GM23338 (cell line): Measurements from ENCODE around the gene NSD1. TPM values are rescaled to one million over a fixed set of nuclear protein-coding genes. Genes with fewer than 3 reads are reported as not detected.
A peak's percentile ranks its signal among the peaks of the same experiment; 100 is the strongest.

Experiments used
- ATAC-seq: fragments of 200-7000 bp; cut with Tn5 transposase; 3 replicates; pipeline ENCODE4 v1.9.1; 2020
- DNase-seq: peaks from one replicate; pipeline ENCODE4 v3.0.0-alpha.2; 2015; ENCODE audit warnings: low spot score
- H2AFZ ChIP-seq: fragments of 200-600 bp; sonication (generic); 2 replicates; pipeline ENCODE4 v1.8.0; 2016; ENCODE audit warnings: antibody characterized with exemption, mild to moderate bottlenecking, moderate library complexity
- H3F3A ChIP-seq: fragments of 200-600 bp; sonication (generic); replicated peaks from 2 replicates; pipeline ENCODE4 v1.8.0; 2017; ENCODE audit warnings: antibody characterized with exemption, mixed run types, low read depth
- H3K27ac ChIP-seq: fragments of 200-600 bp; sonication (generic); 2 replicates; pipeline ENCODE4 v1.6.1; 2016; ENCODE audit warnings: low read depth
- H3K27me3 ChIP-seq: fragments of 200-600 bp; sonication (generic); 2 replicates; pipeline ENCODE4 v1.8.0; 2016; ENCODE audit warnings: mild to moderate bottlenecking, mixed run types, moderate library complexity; ENCODE audit not compliant: insufficient read depth
- H3K36me3 ChIP-seq: fragments of 200-600 bp; sonication (generic); 2 replicates; pipeline ENCODE4 v1.8.0; 2016; ENCODE audit warnings: mild to moderate bottlenecking; ENCODE audit not compliant: insufficient read depth
- H3K4me1 ChIP-seq: fragments of 200-600 bp; sonication (generic); 2 replicates; pipeline ENCODE4 v1.8.0; 2016; ENCODE audit warnings: mild to moderate bottlenecking, moderate library complexity; ENCODE audit not compliant: insufficient read depth
- H3K4me2 ChIP-seq: fragments of 200-600 bp; sonication (generic); 2 replicates; pipeline ENCODE4 v1.7.1; 2017; ENCODE audit warnings: mixed run types
- H3K4me3 ChIP-seq: fragments of 200-600 bp; sonication (generic); 2 replicates; pipeline ENCODE4 v1.6.1; 2016; ENCODE audit warnings: mixed run types
- H3K79me2 ChIP-seq: fragments of 200-600 bp; sonication (generic); replicated peaks from 2 replicates; pipeline ENCODE4 v1.8.0; 2017; ENCODE audit warnings: mild to moderate bottlenecking; ENCODE audit not compliant: insufficient read depth
- H3K9me2 ChIP-seq: fragments of 200-600 bp; sonication (generic); 2 replicates; pipeline ENCODE4 v1.8.0; 2017; ENCODE audit not compliant: insufficient read depth
- H4K20me1 ChIP-seq: fragments of 200-600 bp; sonication (generic); replicated peaks from 2 replicates; pipeline ENCODE4 v1.8.0; 2017; ENCODE audit warnings: mild to moderate bottlenecking; ENCODE audit not compliant: insufficient read depth
- H3K27ac Mint-ChIP-seq: 2 replicates; pipeline ENCODE4 v1.8.0; 2020; ENCODE audit warnings: inconsistent platforms, mild to moderate bottlenecking, moderate library complexity, mixed read lengths
- H3K27me3 Mint-ChIP-seq: 3 replicates; pipeline ENCODE4 v1.8.0; 2022; ENCODE audit warnings: low read depth, mild to moderate bottlenecking, moderate library complexity, mixed read lengths, inconsistent platforms; ENCODE audit not compliant: insufficient read depth, poor library complexity
- H3K36me3 Mint-ChIP-seq: 3 replicates; pipeline ENCODE4 v1.8.0; 2021; ENCODE audit warnings: low read depth, mild to moderate bottlenecking, inconsistent platforms, moderate library complexity, mixed read lengths
- H3K4me1 Mint-ChIP-seq: 3 replicates; pipeline ENCODE4 v1.8.0; 2020; ENCODE audit warnings: mild to moderate bottlenecking, inconsistent platforms, mixed read lengths
- H3K4me3 Mint-ChIP-seq: 3 replicates; pipeline ENCODE4 v1.8.0; 2021; ENCODE audit warnings: moderate library complexity, mild to moderate bottlenecking, inconsistent platforms, mixed read lengths
- H3K9me3 Mint-ChIP-seq: 3 replicates; pipeline ENCODE4 v1.8.0; 2020; ENCODE audit warnings: moderate library complexity, mild to moderate bottlenecking, inconsistent platforms, mixed read lengths
- CREB1 ChIP-seq: fragments of 250-450 bp; sonication (Bioruptor Pico); IDR thresholded peaks from 2 replicates; pipeline ENCODE4 v1.5.0; 2020; ENCODE audit warnings: low read depth, mild to moderate bottlenecking, moderate library complexity
- CTCF ChIP-seq, 2 experiments: fragments of 200-600 bp in 1 of 2; sonication (generic) in 1 of 2; conservative IDR thresholded peaks; 2 replicates each; pipeline versions ENCODE4 v1.5.1 to v1.6.1; 2016 to 2017; ENCODE audit warnings: antibody characterized with exemption in 2 of 2, low read depth in 2 of 2, mild to moderate bottlenecking in 2 of 2, moderate library complexity in 1 of 2
- EZH2 ChIP-seq: fragments of 200-600 bp; sonication (generic); IDR thresholded peaks from one replicate; pipeline ENCODE4 v1.8.0; 2017; ENCODE audit warnings: antibody characterized with exemption, mild to moderate bottlenecking, low read depth; ENCODE audit not compliant: unreplicated experiment
- EZH2phosphoT487 ChIP-seq: fragments of 200-600 bp; sonication (generic); IDR thresholded peaks from one replicate; pipeline ENCODE4 v1.8.1; 2018; ENCODE audit warnings: antibody characterized with exemption; ENCODE audit not compliant: unreplicated experiment
- JUNB ChIP-seq: IDR thresholded peaks from one replicate; pipeline ENCODE4 v1.6.1; 2016; ENCODE audit warnings: antibody characterized with exemption; ENCODE audit not compliant: unreplicated experiment
- NANOG ChIP-seq: IDR thresholded peaks from 2 replicates; pipeline ENCODE4 v1.6.1; 2016; ENCODE audit warnings: antibody characterized with exemption, borderline replicate concordance
- POLR2AphosphoS5 ChIP-seq: IDR thresholded peaks from 2 replicates; pipeline ENCODE4 v1.6.1; 2016; ENCODE audit warnings: antibody characterized with exemption, low read depth
- REST ChIP-seq: IDR thresholded peaks from one replicate; pipeline ENCODE4 v1.6.1; 2018; ENCODE audit warnings: antibody characterized with exemption; ENCODE audit not compliant: unreplicated experiment
- STAT1 ChIP-seq: IDR thresholded peaks from one replicate; pipeline ENCODE4 v1.6.1; 2016; ENCODE audit warnings: antibody characterized with exemption; ENCODE audit not compliant: unreplicated experiment
- ZNF114 ChIP-seq: fragments of 250-450 bp; sonication (Bioruptor Pico); IDR thresholded peaks from 2 replicates; pipeline ENCODE4 v1.5.0; 2020; ENCODE audit warnings: mild to moderate bottlenecking, moderate library complexity
- ZNF331 ChIP-seq: fragments of 250-450 bp; sonication (Bioruptor Pico); IDR thresholded peaks from 2 replicates; pipeline ENCODE4 v1.5.0; 2020; ENCODE audit warnings: low read depth, mild to moderate bottlenecking, moderate library complexity
- polyA plus RNA-seq: library from polyadenylated mRNA; unstranded; fragments of >200 nt; fragmentation: Nextera tagmentation; extraction: Ambion mirVana; gene quantifications from 2 replicates; pipeline ENCODE4 v1.2.1, GENCODE V29; 2016
- total RNA-seq: library from RNA; depleted of rRNA; stranded (reverse); fragments of >200 nt; shearing (Covaris generic); gene quantifications from 2 replicates; pipeline ENCODE4 v1.2.3, GENCODE V29; 2014
- TF ChIP-seq, protein P1 (sequence below): fragments of 250-450 bp; sonication (Bioruptor Pico); IDR thresholded peaks from 2 replicates; pipeline ENCODE4 v1.5.0; 2020; ENCODE audit warnings: mild to moderate bottlenecking, moderate library complexity
- TF ChIP-seq, protein P2 (sequence below): IDR thresholded peaks from 2 replicates; pipeline ENCODE4 v1.6.1; 2016; ENCODE audit warnings: antibody characterized with exemption

The NSD1 gene
- total and polyA plus RNA-seq, 2 experiments from 2014 or later, result 96.4 to 106 TPM

GRCh38 chr5:177231479-177232250, 98.1 kb downstream of the NSD1 start:
- Histone ChIP-seq H3K4me2 (no peak overlapping the region), H3K27me3 (no peaks in the 10 kb centered on the region), H3K36me3 (peaks cover 23% of the 10 kb centered on the region), H2AFZ (no peak overlapping the region), H3K9me2 (no peaks in the 10 kb centered on the region), H4K20me1 (peaks cover 60% of the 10 kb centered on the region), H3K27ac (peak overlapping the region; percentile 16; the same call in 1 of the 2 replicates), H3K4me1 (no peaks in the 10 kb centered on the region; the same call in 1 of the 2 replicates), H3K79me2 (peaks cover 91% of the 10 kb centered on the region), H3F3A (no peaks in the 10 kb centered on the region), H3K4me3 (no peak overlapping the region)
- H3K36me3 Mint-ChIP-seq, result peaks cover 37% of the 10 kb centered on the region
- DNase-seq (no peak), ATAC-seq (no peak)
- H3K27ac Mint-ChIP-seq, result peak overlapping the region; percentile 82
- peaks cover 4% of the 10 kb centered on the region; the same call in 2 of the 3 replicates for H3K4me1 Mint-ChIP-seq
- no peaks in the 10 kb centered on the region for H3K9me3 Mint-ChIP-seq
- no peak overlapping the region for H3K4me3 Mint-ChIP-seq
- TF ChIP-seq NANOG, result no peak
- no peak for TF ChIP-seq CREB1 (CRISPR knock-in tag)
- TF ChIP-seq EZH2phosphoT487, result no peak
- no peak for TF ChIP-seq STAT1
- TF ChIP-seq EZH2, result no peak
- TF ChIP-seq CTCF (conservative IDR thresholded peaks at IDR 0.05; ENCODE audit: low read depth in 2 of 2), result no peak
- TF ChIP-seq JUNB, result no peak
- no peak for TF ChIP-seq POLR2AphosphoS5
- TF ChIP-seq, protein P1, sequence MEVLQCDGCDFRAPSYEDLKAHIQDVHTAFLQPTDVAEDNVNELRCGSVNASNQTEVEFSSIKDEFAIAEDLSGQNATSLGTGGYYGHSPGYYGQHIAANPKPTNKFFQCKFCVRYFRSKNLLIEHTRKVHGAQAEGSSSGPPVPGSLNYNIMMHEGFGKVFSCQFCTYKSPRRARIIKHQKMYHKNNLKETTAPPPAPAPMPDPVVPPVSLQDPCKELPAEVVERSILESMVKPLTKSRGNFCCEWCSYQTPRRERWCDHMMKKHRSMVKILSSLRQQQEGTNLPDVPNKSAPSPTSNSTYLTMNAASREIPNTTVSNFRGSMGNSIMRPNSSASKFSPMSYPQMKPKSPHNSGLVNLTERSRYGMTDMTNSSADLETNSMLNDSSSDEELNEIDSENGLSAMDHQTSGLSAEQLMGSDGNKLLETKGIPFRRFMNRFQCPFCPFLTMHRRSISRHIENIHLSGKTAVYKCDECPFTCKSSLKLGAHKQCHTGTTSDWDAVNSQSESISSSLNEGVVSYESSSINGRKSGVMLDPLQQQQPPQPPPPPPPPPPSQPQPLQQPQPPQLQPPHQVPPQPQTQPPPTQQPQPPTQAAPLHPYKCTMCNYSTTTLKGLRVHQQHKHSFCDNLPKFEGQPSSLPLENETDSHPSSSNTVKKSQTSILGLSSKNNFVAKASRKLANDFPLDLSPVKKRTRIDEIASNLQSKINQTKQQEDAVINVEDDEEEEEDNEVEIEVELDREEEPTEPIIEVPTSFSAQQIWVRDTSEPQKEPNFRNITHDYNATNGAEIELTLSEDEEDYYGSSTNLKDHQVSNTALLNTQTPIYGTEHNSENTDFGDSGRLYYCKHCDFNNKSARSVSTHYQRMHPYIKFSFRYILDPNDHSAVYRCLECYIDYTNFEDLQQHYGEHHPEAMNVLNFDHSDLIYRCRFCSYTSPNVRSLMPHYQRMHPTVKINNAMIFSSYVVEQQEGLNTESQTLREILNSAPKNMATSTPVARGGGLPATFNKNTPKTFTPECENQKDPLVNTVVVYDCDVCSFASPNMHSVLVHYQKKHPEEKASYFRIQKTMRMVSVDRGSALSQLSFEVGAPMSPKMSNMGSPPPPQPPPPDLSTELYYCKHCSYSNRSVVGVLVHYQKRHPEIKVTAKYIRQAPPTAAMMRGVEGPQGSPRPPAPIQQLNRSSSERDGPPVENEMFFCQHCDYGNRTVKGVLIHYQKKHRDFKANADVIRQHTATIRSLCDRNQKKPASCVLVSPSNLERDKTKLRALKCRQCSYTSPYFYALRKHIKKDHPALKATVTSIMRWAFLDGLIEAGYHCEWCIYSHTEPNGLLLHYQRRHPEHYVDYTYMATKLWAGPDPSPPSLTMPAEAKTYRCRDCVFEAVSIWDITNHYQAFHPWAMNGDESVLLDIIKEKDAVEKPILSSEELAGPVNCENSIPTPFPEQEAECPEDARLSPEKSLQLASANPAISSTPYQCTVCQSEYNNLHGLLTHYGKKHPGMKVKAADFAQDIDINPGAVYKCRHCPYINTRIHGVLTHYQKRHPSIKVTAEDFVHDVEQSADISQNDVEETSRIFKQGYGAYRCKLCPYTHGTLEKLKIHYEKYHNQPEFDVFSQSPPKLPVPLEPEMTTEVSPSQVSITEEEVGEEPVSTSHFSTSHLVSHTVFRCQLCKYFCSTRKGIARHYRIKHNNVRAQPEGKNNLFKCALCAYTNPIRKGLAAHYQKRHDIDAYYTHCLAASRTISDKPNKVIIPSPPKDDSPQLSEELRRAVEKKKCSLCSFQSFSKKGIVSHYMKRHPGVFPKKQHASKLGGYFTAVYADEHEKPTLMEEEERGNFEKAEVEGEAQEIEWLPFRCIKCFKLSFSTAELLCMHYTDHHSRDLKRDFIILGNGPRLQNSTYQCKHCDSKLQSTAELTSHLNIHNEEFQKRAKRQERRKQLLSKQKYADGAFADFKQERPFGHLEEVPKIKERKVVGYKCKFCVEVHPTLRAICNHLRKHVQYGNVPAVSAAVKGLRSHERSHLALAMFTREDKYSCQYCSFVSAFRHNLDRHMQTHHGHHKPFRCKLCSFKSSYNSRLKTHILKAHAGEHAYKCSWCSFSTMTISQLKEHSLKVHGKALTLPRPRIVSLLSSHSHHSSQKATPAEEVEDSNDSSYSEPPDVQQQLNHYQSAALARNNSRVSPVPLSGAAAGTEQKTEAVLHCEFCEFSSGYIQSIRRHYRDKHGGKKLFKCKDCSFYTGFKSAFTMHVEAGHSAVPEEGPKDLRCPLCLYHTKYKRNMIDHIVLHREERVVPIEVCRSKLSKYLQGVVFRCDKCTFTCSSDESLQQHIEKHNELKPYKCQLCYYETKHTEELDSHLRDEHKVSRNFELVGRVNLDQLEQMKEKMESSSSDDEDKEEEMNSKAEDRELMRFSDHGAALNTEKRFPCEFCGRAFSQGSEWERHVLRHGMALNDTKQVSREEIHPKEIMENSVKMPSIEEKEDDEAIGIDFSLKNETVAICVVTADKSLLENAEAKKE (CRISPR knock-in tag), result no peak
- no peak for TF ChIP-seq REST
- no peak for TF ChIP-seq ZNF114 (CRISPR knock-in tag)
- no peak for TF ChIP-seq ZNF331 (CRISPR knock-in tag)
- TF ChIP-seq, protein P2, sequence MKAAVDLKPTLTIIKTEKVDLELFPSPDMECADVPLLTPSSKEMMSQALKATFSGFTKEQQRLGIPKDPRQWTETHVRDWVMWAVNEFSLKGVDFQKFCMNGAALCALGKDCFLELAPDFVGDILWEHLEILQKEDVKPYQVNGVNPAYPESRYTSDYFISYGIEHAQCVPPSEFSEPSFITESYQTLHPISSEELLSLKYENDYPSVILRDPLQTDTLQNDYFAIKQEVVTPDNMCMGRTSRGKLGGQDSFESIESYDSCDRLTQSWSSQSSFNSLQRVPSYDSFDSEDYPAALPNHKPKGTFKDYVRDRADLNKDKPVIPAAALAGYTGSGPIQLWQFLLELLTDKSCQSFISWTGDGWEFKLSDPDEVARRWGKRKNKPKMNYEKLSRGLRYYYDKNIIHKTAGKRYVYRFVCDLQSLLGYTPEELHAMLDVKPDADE, result no peak
- peaks cover 11% of the 10 kb centered on the region for H3K27me3 Mint-ChIP-seq
